ENCODE results near the gene AGRN. TPM values are rescaled to one million over a fixed set of nuclear protein-coding genes. Genes with fewer than 3 reads are reported as not detected.
A peak's percentile ranks its signal among the peaks of the same experiment; 100 is the strongest.
"Not testable (repeated sequence)": the region's sequence is repeated elsewhere in the genome, so short reads cannot be mapped to it uniquely, and the experiment has no call there.

Gene AGRN
- total RNA-seq, 1 donor, result 95.9 TPM

- no peak for TF ChIP-seq CTCF (IDR thresholded peaks at IDR 0.05; ENCODE audit: insufficient read depth, low read depth, low read length)
- no peak for DNase-seq (ENCODE audit: low read depth)
Observed at GRCh38 chr1:1075148-1075935, 55.4 kb downstream of the AGRN start.

GRCh38 chr1:1077396-1077795 is 57.5 kb downstream of the AGRN start:
- H3K4me3 ChIP-seq (ENCODE audit: low read depth, low read length); DNase-seq (ENCODE audit: low read depth): not testable (repeated sequence)

More at GRCh38 chr1:1075148-1075935, 55.4 kb downstream of the AGRN start:
- no peak overlapping the region for H3K4me3 ChIP-seq (ENCODE audit: low read depth, low read length)

GRCh38 chr1:1079408-1080121 is 59.6 kb downstream of the AGRN start:
- peak overlapping the region; percentile 29 for H3K4me3 ChIP-seq (ENCODE audit: low read depth, low read length)
- no peak for TF ChIP-seq CTCF (IDR thresholded peaks at IDR 0.05; ENCODE audit: insufficient read depth, low read depth, low read length)
- peak; percentile 91 for DNase-seq (ENCODE audit: low read depth)

- DNase-seq (ENCODE audit: low read depth), result peak; percentile 51
- no peak for TF ChIP-seq CTCF (IDR thresholded peaks at IDR 0.05; ENCODE audit: insufficient read depth, low read depth, low read length)
- H3K4me3 ChIP-seq (ENCODE audit: low read depth, low read length), result peak overlapping the region; percentile 29
Observed at GRCh38 chr1:1080122-1080757, 60.3 kb downstream of the AGRN start.

- no peak overlapping the region for H3K4me3 ChIP-seq (ENCODE audit: low read depth, low read length)
- DNase-seq (ENCODE audit: low read depth), result no peak
- TF ChIP-seq CTCF (IDR thresholded peaks at IDR 0.05; ENCODE audit: insufficient read depth, low read depth, low read length), result no peak
Observed at GRCh38 chr1:1080951-1081310, 61.0 kb downstream of the AGRN start.

GRCh38 chr1:1081311-1082238 is 61.7 kb downstream of the AGRN start:
- no peak for DNase-seq (ENCODE audit: low read depth)
- TF ChIP-seq CTCF (IDR thresholded peaks at IDR 0.05; ENCODE audit: insufficient read depth, low read depth, low read length), result no peak
- no peak overlapping the region for H3K4me3 ChIP-seq (ENCODE audit: low read depth, low read length)

Data from fibroblast of villous mesenchyme (primary cell).